GM21737 (cell line): ENCODE results near the gene ITGA1.
A peak's percentile ranks its signal among the peaks of the same experiment; 100 is the strongest.

Experiments used
- ATAC-seq: cut with Tn5 transposase; IDR thresholded peaks from one replicate; pipeline ENCODE4 v1.9.1; 2021; ENCODE audit warnings: mild to moderate bottlenecking, moderate library complexity; ENCODE audit not compliant: unreplicated experiment

Gene ITGA1

DNA sequence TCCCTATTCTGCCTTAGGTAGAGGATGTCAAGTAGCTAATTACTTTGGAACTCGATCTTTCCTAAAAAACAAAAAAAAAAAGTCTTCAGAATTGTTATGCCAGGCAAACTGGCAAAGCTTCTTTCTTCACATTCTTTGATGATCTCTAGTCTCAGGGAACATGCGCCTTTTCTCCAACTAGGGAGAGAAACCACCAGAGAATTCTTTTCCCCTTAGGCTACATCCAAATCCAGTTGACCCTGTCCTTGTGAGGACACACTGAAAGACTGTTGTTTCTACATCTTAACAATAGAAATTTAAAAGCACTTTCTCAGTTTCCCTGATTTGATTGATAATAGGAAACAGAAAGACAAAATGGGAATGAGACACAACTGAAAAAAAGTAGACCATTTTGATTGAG lies 106.7 kb downstream of the ITGA1 start:
- ATAC-seq, result no peak

- ATAC-seq, result no peak
Observed at GRCh38 chr5:52895075-52895474, 107.4 kb downstream of the ITGA1 start.

DNA sequence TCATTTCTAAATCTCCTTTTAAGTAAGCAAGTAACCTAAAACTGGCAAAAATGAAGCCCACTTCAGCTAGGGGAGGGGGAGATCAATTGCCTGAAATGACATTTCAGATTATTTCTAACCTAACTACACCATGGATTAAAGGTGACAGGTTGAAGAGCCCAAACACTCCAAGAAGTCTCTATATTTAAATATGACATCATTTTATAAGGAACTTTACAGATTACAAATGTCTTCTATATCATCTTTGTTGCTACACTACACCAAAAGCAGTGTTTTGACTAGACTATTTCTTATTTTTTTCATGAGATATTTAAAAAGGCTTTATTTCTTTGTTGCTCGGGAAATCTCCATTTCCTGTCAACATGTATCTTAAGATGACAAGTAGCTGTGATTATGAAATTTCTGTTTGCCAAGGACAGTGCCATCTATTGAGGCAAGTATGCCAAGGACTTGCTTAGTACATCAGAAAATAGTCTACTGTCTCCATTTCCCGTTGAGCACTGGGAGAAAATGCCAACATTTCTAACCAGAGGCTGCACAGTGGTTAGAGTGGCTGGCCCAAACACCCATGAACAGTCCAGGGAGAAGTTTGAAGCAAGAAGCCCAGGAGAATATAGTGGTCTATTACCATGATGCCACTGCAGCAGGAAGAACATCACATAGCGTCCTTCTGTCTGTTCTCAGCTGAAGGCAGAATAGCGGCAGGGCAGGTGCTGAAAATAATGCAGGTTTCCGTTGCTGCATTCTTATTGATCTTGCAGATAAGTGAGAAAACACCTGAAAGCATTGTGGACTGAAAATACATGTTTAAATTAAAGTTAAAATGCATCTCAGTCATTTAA lies 108.1 kb downstream of the ITGA1 start:
- ATAC-seq, result no peak

- ATAC-seq, result no peak
Observed at GRCh38 chr5:52896534-52897237, 109.0 kb downstream of the ITGA1 start.

GRCh38 chr5:52897238-52897614 lies 109.5 kb downstream of the ITGA1 start:
- no peak for ATAC-seq

- no peak for ATAC-seq
Observed at GRCh38 chr5:52898961-52899680, 111.4 kb downstream of the ITGA1 start.

- no peak for ATAC-seq
Observed at GRCh38 chr5:52903142-52903541, 115.4 kb downstream of the ITGA1 start.

DNA sequence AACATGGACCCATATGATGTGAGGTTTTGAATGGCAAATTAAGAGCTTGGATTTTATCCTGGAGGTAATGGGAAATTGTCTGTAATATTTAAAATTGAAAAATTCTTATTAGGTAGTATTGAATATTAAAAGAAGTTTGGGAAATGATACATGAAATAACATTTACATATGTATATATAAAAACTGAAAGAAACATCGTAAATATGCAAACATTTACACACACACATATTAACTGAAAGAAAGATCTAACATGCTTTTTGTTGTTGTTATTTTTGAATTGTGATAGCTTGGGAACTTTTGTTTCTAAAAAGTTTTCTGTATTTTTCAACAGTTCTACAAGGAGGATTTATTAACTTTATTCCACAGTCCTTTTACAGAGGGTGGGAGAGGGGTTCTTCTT lies 118.6 kb downstream of the ITGA1 start:
- ATAC-seq, result no peak

DNA sequence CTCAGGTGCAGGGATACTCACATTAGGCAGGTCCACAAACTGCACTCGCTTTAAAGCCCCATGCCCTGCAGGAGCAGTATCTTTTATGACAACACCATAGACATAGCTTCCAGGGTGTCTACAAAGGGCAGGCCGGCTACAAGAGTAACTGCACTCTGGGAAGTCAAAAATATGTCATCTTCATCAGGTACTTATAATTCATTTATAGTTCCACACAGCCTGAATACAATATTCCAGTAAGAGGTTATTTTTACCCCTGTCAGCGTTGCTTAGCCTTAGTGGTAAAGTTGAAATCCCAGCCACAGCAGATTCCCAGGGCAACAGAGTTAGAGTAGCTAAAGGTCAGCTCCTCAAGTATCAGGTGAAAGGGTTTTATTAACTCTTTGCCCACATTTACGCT lies 119.1 kb downstream of the ITGA1 start:
- ATAC-seq, result no peak

- ATAC-seq, result no peak
Observed at GRCh38 chr5:52909192-52909591, 121.5 kb downstream of the ITGA1 start.

DNA sequence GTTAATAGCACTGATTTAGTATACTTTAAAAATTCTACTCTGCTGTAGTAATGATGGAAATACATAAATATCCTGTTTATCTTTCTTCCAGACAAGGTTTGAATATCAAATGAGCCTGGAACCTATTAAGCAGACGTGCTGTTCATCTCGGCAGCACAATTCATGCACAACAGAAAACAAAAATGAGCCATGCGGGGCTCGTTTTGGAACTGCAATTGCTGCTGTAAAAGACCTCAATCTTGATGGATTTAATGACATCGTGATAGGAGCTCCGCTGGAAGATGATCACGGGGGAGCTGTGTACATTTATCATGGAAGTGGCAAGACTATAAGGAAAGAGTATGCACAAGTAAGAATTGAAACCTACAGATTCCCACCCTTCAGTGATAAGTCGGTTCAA lies 122.4 kb downstream of the ITGA1 start:
- no peak for ATAC-seq

GRCh38 chr5:52915176-52915875 lies 127.6 kb downstream of the ITGA1 start:
- peak; percentile 99 for ATAC-seq

DNA sequence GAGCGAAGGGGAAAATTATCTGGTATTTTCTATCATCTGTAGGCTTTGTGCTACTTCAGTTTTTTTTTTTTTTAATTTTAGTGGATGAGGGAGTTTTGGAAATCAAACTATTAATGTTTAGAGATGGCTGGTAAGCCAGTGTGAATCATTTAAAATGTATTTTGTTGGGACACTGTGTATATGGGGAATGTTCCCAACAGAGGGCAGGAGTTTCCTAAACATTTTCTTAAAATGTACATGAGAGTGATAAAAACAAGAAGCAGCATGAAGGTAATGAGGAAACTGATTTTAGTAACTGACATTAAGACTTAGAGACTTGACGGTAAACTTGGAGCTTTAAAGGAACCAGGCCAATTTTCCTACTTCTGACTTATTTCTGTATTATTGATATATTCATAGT lies 133.2 kb downstream of the ITGA1 start:
- no peak for ATAC-seq

DNA sequence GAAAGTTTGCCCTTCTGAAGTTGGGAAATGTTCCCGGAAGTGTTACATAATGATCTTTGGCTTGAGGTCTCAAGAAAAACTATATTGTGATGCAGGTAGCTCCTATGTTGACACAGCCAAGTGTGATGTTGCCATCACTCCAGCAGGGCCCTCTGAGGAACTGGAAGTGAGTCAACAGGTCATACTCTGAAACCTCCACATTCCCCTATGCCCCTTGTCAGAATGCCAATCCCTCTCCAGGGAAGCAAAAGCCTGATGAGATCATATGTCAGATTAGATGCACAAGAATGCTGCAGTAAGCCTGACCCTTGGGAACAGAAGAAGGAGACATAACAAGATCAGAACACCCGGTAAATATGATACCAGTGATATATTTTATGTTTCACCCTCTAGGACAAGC lies 134.7 kb downstream of the ITGA1 start:
- no peak for ATAC-seq

DNA sequence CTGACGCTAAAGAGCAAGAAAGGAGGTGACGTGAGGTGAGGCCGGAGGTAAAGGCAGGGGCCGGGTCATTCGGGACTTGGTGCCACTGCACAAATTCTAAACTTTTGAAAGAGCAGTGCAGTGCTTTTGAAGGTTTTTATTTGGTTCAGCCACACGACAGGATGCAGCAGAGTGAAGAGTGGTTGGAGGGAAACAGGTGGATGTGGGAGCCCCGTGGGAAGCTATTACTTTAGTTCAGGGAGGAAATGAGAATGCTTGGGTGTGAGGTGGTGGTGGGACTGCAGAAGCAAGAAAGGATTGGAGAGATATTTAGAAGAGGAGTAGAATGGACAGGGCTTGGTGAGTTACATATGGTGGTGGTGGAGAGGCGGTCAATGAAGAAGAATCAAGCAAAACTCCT lies 136.7 kb downstream of the ITGA1 start:
- ATAC-seq, result no peak

DNA sequence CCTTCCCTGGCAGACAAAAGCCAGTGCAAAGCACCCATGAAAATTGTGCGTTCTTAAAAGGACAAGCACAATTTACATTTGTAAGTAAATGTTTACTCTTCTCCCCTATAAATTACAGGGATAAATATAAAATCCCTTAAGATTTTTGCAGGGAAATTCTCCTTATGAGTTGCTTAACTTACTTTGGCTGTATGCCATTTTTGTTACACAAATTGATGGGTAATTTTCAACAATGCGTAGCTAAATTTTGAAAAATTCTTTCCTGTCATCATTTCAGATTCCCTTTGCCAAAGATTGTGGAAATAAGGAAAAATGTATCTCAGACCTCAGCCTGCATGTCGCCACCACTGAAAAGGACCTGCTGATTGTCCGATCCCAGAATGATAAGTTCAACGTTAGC lies 137.3 kb downstream of the ITGA1 start:
- ATAC-seq, result no peak

DNA sequence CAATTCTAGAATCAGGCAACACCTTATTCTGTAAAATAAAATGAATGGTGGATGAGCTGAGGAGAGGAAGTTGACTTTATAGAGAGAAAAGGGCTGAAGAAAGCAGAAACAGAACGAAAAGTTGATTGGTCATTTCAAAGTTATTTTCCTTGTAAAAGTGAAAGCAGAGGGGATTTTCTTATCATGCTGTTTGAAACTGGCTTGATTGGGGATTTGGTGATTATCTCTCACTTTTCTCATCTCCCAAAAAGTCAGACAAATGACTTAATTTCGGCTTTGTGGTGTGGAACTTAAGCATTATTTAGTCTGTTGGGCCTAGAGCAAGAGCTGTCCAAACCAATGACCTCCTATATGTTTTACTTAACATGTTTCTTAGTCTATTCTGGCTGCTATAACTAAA lies 141.0 kb downstream of the ITGA1 start:
- no peak for ATAC-seq

GRCh38 chr5:52938226-52938625 lies 150.5 kb downstream of the ITGA1 start:
- no peak for ATAC-seq

GRCh38 chr5:52943285-52943684 lies 155.6 kb downstream of the ITGA1 start:
- no peak for ATAC-seq

GRCh38 chr5:52943808-52944207 lies 156.1 kb downstream of the ITGA1 start:
- ATAC-seq, result no peak

DNA sequence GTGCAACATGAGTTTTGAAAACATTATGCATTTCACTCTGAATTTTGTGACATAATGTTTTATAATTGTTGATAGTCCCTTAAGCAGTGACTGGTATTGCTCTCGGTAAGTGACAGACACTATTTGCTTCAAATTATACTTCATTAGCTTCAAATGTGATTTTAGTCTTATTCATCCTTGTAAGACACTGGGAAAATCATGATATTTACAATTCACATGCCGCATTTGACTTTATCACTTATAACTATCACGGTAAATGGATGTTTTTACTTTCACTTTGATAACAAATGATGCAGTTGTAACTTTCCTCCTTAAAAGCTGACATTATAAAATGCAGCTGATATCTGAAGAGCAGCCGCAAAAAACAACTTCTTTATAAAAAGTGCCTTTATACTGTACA lies 157.3 kb downstream of the ITGA1 start:
- ATAC-seq, result no peak
